Smooth muscle cell (in vitro differentiated cells): ENCODE measurements around the gene TRMT1. TPM values are rescaled to one million over a fixed set of nuclear protein-coding genes. Genes with fewer than 3 reads are reported as not detected.

Source experiments
- DNase-seq: peaks from one replicate; lab custom pipeline; 2025; ENCODE audit not compliant: unreplicated experiment; lab: John Stamatoyannopoulos, UW
- H2AFZ ChIP-seq: fragments of 200-600 bp; sonication (generic); 2 replicates; pipeline ENCODE4 v1.6.0; 2016; ENCODE audit warnings: antibody characterized with exemption, low read depth, mild to moderate bottlenecking
- H3F3A ChIP-seq: fragments of 200-600 bp; sonication (generic); 2 replicates; pipeline ENCODE4 v1.6.0; 2017; ENCODE audit warnings: antibody characterized with exemption, low read depth
- H3K27ac ChIP-seq: fragments of 200-600 bp; sonication (generic); 2 replicates; pipeline ENCODE4 v1.5.1; 2016; ENCODE audit warnings: low read depth, mild to moderate bottlenecking
- H3K27me3 ChIP-seq: fragments of 200-600 bp; sonication (generic); 2 replicates; pipeline ENCODE4 v1.6.1; 2016; ENCODE audit warnings: low read depth, mild to moderate bottlenecking
- H3K36me3 ChIP-seq: fragments of 200-600 bp; sonication (generic); 2 replicates; pipeline ENCODE4 v1.5.1; 2016; ENCODE audit warnings: low read depth
- H3K4me1 ChIP-seq: fragments of 200-600 bp; sonication (generic); 2 replicates; pipeline ENCODE4 v1.5.1; 2016; ENCODE audit warnings: low read depth
- H3K4me2 ChIP-seq: fragments of 200-600 bp; sonication (generic); 2 replicates; pipeline ENCODE4 v1.6.0; 2016; ENCODE audit warnings: mild to moderate bottlenecking
- H3K4me3 ChIP-seq: fragments of 200-600 bp; sonication (generic); 2 replicates; pipeline ENCODE4 v1.5.1; 2016; ENCODE audit warnings: mild to moderate bottlenecking
- H3K79me2 ChIP-seq: fragments of 200-600 bp; sonication (generic); 2 replicates; pipeline ENCODE4 v1.6.0; 2016; ENCODE audit warnings: low read depth, mild to moderate bottlenecking
- H3K9ac ChIP-seq: fragments of 200-600 bp; sonication (generic); 2 replicates; pipeline ENCODE4 v1.6.0; 2016; ENCODE audit warnings: low read depth
- H3K9me3 ChIP-seq: fragments of 200-600 bp; sonication (generic); replicated peaks from 2 replicates; pipeline ENCODE4 v1.5.1; 2016; ENCODE audit warnings: low read depth
- H4K20me1 ChIP-seq: fragments of 200-600 bp; sonication (generic); 2 replicates; pipeline ENCODE4 v1.6.0; 2016; ENCODE audit warnings: low read depth
- WGBS: methylation state at CpG from one replicate; pipeline ENCODE4 v1.1.7; 2016; ENCODE audit warnings: low lambda C conversion rate; 5-methylcytosine and 5-hydroxymethylcytosine counted together
- polyA plus RNA-seq: library from polyadenylated mRNA; unstranded; fragments of >200 nt; fragmentation: Nextera tagmentation; extraction: Ambion mirVana; gene quantifications from 2 replicates; pipeline ENCODE4 v1.2.1, GENCODE V29; 2016
- total RNA-seq: library from RNA; depleted of rRNA; stranded (reverse); fragments of >200 nt; gene quantifications from 2 replicates; pipeline ENCODE4 v1.2.3, GENCODE V29; 2014
- TF ChIP-seq, protein P1 (sequence below): fragments of 200-600 bp; sonication (generic); IDR thresholded peaks from 2 replicates; pipeline ENCODE4 v1.5.1; 2017; ENCODE audit warnings: borderline replicate concordance, mild to moderate bottlenecking, antibody characterized with exemption; ENCODE audit not compliant: insufficient read depth, poor library complexity, severe bottlenecking

The TRMT1 gene
- total and polyA plus RNA-seq, 2 experiments from 2014 or later: 21.9 to 37.4 TPM

DNA sequence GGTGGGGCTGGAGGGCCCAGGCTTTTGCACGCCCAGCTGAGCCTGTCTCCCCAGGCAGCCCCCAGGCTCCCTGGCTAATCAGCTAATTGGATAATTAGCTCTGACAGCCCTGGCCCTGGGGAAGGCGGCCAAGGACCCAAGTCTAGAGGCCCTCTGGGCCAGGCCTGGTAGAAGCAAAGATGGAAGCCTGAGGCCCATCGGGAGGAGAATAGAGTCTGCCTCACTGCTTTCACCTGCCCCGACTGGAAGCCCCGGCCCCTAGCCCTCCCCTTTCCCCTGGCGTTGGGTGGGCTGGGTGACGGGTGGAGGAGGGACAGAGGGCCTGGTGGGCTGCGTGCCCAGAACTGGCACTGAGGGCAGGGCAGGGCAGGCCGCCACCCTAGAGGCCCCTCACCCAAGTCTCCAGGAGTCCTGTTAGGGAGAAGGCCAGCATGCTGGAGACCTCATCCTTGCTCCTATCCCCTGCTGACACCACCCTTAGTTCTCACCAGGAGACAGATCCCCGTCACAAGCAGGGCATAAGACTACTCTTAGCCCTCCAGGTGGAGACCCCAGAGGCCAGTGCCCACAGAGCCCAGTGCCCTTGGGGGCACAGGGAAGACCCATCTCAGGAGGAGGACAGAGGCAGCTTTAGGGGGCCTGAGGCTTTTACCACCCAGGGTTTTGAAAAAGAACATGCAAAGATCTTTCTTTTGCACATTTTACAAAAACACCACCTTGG is 25.9 kb downstream of the TRMT1 start:
- no peak overlapping the region for H3K4me3 ChIP-seq
- TF ChIP-seq, protein P1, sequence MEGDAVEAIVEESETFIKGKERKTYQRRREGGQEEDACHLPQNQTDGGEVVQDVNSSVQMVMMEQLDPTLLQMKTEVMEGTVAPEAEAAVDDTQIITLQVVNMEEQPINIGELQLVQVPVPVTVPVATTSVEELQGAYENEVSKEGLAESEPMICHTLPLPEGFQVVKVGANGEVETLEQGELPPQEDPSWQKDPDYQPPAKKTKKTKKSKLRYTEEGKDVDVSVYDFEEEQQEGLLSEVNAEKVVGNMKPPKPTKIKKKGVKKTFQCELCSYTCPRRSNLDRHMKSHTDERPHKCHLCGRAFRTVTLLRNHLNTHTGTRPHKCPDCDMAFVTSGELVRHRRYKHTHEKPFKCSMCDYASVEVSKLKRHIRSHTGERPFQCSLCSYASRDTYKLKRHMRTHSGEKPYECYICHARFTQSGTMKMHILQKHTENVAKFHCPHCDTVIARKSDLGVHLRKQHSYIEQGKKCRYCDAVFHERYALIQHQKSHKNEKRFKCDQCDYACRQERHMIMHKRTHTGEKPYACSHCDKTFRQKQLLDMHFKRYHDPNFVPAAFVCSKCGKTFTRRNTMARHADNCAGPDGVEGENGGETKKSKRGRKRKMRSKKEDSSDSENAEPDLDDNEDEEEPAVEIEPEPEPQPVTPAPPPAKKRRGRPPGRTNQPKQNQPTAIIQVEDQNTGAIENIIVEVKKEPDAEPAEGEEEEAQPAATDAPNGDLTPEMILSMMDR: no peak
- peaks cover 12% of the 10 kb centered on the region for H3K27me3 ChIP-seq
- DNase-seq: no peak
- H3K79me2 ChIP-seq: no peaks in the 10 kb centered on the region
- WGBS: 70% methylated on average over 5 of the region's 10 CpGs
- no peak overlapping the region for H2AFZ ChIP-seq
- no peaks in the 10 kb centered on the region for H3K36me3 ChIP-seq
- H4K20me1 ChIP-seq: no peaks in the 10 kb centered on the region
- H3K4me2 ChIP-seq: peak overlapping the region; percentile 80
- peaks cover 20% of the 10 kb centered on the region for H3K4me1 ChIP-seq
- peak overlapping the region; percentile 34 for H3K9ac ChIP-seq
- no peaks in the 10 kb centered on the region for H3F3A ChIP-seq
- H3K27ac ChIP-seq: peak overlapping the region; percentile 24
- no peaks in the 10 kb centered on the region for H3K9me3 ChIP-seq

DNA sequence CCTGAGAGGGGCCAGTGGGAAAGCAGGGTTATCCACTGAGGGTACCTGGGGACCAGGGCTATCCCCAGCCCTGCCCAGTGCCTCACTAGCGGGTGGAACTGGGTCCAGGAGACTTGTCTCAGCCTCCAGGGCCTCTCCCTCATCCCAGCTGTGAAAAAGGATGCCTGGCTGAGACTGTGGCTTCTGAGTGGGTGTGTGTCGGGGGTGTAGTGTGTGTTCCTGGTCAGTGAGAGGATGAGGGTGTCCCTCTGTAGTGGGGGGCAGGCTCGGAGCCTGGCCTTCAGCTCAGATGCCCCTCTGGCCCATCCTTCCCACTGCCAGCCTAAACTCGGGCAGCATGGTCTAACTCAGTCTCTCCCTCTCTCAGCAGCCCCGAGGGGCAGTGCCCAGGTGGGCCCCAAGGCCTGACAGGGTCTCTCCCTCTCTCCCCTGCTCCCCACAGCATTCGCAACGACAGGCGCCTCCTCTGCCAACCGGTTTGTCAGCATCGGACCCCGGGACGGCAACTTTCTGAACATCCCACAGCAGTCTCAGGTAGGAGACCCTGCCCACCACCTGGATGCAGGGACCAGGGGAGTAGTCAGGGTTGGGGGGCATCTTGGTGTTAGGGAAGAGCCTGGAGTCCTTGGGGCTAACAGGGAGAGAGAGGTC is 26.6 kb downstream of the TRMT1 start:
- Histone ChIP-seq H3K36me3 (no peaks in the 10 kb centered on the region), H3K9me3 (no peaks in the 10 kb centered on the region), H3F3A (no peaks in the 10 kb centered on the region), H3K27ac (no peak overlapping the region), H3K79me2 (no peaks in the 10 kb centered on the region), H4K20me1 (no peaks in the 10 kb centered on the region), H3K9ac (no peak overlapping the region), H2AFZ (no peak overlapping the region), H3K27me3 (peaks cover 6% of the 10 kb centered on the region), H3K4me3 (no peak overlapping the region), H3K4me2 (no peak overlapping the region), H3K4me1 (peaks cover 14% of the 10 kb centered on the region)
- DNase-seq: no peak
- 93% methylated on average over 12 of the region's 12 CpGs for WGBS
- TF ChIP-seq, protein P1: no peak

DNA sequence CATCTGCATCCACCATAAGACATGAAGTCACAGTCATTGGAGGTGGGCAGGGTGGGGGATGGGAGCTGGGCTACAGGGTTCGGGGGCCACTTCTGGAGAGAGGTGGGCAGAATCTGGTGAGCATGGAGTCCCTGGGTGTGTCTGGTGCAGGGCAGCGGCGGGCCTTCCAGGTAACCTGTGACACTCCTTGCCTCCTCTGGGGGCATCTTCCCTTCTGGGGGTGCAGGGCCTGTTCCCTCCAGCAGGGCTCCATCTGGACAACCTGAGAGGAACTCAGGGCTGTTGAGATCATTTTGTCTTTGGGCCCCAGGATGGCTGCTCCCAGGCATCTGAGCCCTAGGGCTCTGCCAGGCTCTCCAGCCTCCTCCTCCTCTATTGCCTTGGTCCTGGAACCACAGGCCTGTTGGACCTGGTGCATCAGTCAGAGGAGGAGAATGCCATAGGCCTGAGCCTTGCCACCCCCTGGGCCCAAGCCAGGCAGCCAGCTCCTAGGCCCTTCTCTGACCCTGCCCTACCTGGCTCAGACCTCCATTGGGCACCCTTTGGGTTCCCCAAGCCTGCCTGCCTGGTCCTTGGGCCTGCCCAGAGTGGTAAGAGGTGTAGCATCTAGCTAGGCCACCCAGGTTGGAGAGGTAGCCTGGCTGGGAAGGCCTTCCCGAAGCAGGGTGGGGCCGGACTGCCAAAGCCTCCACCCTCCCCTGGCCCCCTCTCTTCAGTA is 27.2 kb downstream of the TRMT1 start:
- DNase-seq: no peak
- Histone ChIP-seq H2AFZ (no peak overlapping the region), H3K4me2 (no peak overlapping the region), H3F3A (no peaks in the 10 kb centered on the region), H3K27ac (no peak overlapping the region), H3K9ac (no peak overlapping the region), H4K20me1 (no peaks in the 10 kb centered on the region), H3K9me3 (no peaks in the 10 kb centered on the region), H3K79me2 (no peaks in the 10 kb centered on the region), H3K4me1 (peaks cover 14% of the 10 kb centered on the region), H3K27me3 (no peaks in the 10 kb centered on the region), H3K4me3 (no peak overlapping the region), H3K36me3 (no peaks in the 10 kb centered on the region)
- WGBS: 93% methylated on average over 5 of the region's 5 CpGs
- TF ChIP-seq, protein P1: peak; percentile 30
